Measurements from ENCODE around the gene TGFBR3L. TPM values are rescaled to one million over a fixed set of nuclear protein-coding genes. Genes with fewer than 3 reads are reported as not detected.

Gene TGFBR3L
- total and polyA plus RNA-seq, 10 of the 15 experiments (the other 5 are each of a cell fraction or from before 2014, with no cell fraction given): 0.20 to 0.23 TPM; not detected in 8

GRCh38 chr19:7868671-7869452, 45.8 kb upstream of the TGFBR3L start (continued):
- TF ChIP-seq RCOR1 (conservative IDR thresholded peaks at IDR 0.05; ENCODE audit: low read depth, low read length): no peak
- TF ChIP-seq, protein P1, sequence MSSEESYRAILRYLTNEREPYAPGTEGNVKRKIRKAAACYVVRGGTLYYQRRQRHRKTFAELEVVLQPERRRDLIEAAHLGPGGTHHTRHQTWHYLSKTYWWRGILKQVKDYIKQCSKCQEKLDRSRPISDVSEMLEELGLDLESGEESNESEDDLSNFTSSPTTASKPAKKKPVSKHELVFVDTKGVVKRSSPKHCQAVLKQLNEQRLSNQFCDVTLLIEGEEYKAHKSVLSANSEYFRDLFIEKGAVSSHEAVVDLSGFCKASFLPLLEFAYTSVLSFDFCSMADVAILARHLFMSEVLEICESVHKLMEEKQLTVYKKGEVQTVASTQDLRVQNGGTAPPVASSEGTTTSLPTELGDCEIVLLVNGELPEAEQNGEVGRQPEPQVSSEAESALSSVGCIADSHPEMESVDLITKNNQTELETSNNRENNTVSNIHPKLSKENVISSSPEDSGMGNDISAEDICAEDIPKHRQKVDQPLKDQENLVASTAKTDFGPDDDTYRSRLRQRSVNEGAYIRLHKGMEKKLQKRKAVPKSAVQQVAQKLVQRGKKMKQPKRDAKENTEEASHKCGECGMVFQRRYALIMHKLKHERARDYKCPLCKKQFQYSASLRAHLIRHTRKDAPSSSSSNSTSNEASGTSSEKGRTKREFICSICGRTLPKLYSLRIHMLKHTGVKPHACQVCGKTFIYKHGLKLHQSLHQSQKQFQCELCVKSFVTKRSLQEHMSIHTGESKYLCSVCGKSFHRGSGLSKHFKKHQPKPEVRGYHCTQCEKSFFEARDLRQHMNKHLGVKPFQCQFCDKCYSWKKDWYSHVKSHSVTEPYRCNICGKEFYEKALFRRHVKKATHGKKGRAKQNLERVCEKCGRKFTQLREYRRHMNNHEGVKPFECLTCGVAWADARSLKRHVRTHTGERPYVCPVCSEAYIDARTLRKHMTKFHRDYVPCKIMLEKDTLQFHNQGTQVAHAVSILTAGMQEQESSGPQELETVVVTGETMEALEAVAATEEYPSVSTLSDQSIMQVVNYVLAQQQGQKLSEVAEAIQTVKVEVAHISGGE (CRISPR knock-in tag; IDR thresholded peaks at IDR 0.05): no peak
- TF ChIP-seq, protein P2, sequence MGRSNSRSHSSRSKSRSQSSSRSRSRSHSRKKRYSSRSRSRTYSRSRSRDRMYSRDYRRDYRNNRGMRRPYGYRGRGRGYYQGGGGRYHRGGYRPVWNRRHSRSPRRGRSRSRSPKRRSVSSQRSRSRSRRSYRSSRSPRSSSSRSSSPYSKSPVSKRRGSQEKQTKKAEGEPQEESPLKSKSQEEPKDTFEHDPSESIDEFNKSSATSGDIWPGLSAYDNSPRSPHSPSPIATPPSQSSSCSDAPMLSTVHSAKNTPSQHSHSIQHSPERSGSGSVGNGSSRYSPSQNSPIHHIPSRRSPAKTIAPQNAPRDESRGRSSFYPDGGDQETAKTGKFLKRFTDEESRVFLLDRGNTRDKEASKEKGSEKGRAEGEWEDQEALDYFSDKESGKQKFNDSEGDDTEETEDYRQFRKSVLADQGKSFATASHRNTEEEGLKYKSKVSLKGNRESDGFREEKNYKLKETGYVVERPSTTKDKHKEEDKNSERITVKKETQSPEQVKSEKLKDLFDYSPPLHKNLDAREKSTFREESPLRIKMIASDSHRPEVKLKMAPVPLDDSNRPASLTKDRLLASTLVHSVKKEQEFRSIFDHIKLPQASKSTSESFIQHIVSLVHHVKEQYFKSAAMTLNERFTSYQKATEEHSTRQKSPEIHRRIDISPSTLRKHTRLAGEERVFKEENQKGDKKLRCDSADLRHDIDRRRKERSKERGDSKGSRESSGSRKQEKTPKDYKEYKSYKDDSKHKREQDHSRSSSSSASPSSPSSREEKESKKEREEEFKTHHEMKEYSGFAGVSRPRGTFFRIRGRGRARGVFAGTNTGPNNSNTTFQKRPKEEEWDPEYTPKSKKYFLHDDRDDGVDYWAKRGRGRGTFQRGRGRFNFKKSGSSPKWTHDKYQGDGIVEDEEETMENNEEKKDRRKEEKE (IDR thresholded peaks at IDR 0.05): no peak
- TF ChIP-seq, protein P3, sequence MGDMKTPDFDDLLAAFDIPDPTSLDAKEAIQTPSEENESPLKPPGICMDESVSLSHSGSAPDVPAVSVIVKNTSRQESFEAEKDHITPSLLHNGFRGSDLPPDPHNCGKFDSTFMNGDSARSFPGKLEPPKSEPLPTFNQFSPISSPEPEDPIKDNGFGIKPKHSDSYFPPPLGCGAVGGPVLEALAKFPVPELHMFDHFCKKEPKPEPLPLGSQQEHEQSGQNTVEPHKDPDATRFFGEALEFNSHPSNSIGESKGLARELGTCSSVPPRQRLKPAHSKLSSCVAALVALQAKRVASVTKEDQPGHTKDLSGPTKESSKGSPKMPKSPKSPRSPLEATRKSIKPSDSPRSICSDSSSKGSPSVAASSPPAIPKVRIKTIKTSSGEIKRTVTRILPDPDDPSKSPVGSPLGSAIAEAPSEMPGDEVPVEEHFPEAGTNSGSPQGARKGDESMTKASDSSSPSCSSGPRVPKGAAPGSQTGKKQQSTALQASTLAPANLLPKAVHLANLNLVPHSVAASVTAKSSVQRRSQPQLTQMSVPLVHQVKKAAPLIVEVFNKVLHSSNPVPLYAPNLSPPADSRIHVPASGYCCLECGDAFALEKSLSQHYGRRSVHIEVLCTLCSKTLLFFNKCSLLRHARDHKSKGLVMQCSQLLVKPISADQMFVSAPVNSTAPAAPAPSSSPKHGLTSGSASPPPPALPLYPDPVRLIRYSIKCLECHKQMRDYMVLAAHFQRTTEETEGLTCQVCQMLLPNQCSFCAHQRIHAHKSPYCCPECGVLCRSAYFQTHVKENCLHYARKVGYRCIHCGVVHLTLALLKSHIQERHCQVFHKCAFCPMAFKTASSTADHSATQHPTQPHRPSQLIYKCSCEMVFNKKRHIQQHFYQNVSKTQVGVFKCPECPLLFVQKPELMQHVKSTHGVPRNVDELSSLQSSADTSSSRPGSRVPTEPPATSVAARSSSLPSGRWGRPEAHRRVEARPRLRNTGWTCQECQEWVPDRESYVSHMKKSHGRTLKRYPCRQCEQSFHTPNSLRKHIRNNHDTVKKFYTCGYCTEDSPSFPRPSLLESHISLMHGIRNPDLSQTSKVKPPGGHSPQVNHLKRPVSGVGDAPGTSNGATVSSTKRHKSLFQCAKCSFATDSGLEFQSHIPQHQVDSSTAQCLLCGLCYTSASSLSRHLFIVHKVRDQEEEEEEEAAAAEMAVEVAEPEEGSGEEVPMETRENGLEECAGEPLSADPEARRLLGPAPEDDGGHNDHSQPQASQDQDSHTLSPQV (IDR thresholded peaks at IDR 0.05): peak; percentile 82
- no peak for TF ChIP-seq SIN3A (IDR thresholded peaks at IDR 0.05; ENCODE audit: low read depth, low read length)
- TF ChIP-seq PML (IDR thresholded peaks at IDR 0.05; ENCODE audit: low read length): no peak
- TF ChIP-seq ZNF384 (IDR thresholded peaks at IDR 0.05; ENCODE audit: borderline replicate concordance, low read depth, low read length): no peak
- TF ChIP-seq MLLT1 (IDR thresholded peaks at IDR 0.05): no peak
- TF ChIP-seq NR2C1 (IDR thresholded peaks at IDR 0.05): 0 out of 2 replicates have a peak, but pooled peaks have one; percentile 13
- TF ChIP-seq ZNF24 (IDR thresholded peaks at IDR 0.05): peak; percentile 45; the same call in 1 of the 2 replicates
- no peak for TF ChIP-seq TARDBP (IDR thresholded peaks at IDR 0.05; ENCODE audit: borderline replicate concordance)
- TF ChIP-seq ZNF217 (IDR thresholded peaks at IDR 0.05): peak; percentile 82
- no peak for TF ChIP-seq SREBF1 (IDR thresholded peaks at IDR 0.05; ENCODE audit: low read length)
- peak; percentile 85 for TF ChIP-seq DPF2 (IDR thresholded peaks at IDR 0.05)

Data from GM12878 (cell line).